ENCODE results near the gene GLG1.
"Not testable (repeated sequence)": the region's sequence is repeated elsewhere in the genome, so short reads cannot be mapped to it uniquely, and the experiment has no call there.

DNA sequence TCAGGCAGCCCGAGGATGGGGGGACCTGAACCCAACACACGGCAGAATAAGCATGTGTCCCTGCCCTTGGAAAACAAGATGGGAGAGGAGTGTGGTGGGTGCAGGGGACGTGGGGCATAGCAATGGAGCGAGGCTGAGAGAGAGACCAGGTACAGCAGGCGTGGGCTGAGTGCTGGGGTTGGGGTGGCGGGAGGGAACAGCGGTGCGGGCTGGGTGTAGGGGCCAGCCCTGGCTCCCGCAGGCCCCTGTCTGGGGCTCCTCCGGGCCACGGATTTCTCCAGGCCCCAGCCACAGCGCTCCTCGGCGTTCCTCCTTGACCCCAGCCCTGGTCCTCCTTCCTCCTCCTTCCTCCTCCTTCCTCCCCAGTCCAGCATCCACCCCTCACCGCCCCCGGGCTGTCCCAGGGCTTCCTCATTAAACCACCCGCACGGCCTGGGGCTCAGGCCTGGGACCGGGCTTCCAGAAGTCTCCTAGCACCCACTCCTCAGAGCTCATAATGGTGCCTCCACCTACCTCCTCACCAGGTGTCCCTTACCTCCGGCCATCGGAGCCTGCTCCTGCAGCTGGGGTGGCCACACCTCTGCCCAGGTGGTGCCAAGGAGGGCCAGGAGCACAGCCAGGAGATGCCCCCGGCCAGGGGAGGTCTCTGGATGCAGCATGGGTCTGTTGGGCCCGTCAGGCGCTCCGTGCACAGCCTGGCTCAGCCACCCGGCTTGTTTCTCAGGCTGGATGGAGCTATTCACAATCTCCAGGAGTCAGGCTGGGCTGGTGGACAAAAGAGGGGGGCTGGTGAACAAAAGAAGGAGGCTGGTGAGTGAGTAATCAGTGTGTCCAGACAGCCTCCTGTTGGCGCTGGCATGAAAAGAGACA, 186.1 kb downstream of the GLG1 start, which contains the start of gene CLEC18B:
- not testable (repeated sequence) for TF ChIP-seq POLR2A (IDR thresholded peaks at IDR 0.05)
- TF ChIP-seq, protein P1, sequence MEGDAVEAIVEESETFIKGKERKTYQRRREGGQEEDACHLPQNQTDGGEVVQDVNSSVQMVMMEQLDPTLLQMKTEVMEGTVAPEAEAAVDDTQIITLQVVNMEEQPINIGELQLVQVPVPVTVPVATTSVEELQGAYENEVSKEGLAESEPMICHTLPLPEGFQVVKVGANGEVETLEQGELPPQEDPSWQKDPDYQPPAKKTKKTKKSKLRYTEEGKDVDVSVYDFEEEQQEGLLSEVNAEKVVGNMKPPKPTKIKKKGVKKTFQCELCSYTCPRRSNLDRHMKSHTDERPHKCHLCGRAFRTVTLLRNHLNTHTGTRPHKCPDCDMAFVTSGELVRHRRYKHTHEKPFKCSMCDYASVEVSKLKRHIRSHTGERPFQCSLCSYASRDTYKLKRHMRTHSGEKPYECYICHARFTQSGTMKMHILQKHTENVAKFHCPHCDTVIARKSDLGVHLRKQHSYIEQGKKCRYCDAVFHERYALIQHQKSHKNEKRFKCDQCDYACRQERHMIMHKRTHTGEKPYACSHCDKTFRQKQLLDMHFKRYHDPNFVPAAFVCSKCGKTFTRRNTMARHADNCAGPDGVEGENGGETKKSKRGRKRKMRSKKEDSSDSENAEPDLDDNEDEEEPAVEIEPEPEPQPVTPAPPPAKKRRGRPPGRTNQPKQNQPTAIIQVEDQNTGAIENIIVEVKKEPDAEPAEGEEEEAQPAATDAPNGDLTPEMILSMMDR (IDR thresholded peaks at IDR 0.05) = not testable (repeated sequence)

All from Peyer's patch (tissue), 4 donors.